Gastrocnemius medialis (tissue), 4 donors: ENCODE data around the gene SLC47A2.

ENCODE experiments used
- CTCF ChIP-seq, 5 experiments: fragments of 450-650 bp in 3 of 5; fragments of 200-600 bp in 2 of 5; sonication (generic) in 2 of 5; IDR thresholded peaks in 4 of 5; conservative IDR thresholded peaks in 1 of 5; 1 replicate in 4 of 5; 2 replicates in 1 of 5; pipeline ENCODE4 v1.5.1; 2016 to 2019; ENCODE audit warnings: antibody characterized with exemption in 5 of 5, mild to moderate bottlenecking in 3 of 5, moderate library complexity in 3 of 5
- POLR2A ChIP-seq, 2 donors: fragments of 450-650 bp; IDR thresholded peaks; one replicate each; pipeline ENCODE4 v1.6.1; 2017; ENCODE audit warnings: antibody characterized with exemption in 2 of 2, mild to moderate bottlenecking in 2 of 2, moderate library complexity in 2 of 2

- no peak for TF ChIP-seq CTCF (IDR thresholded peaks at IDR 0.05 in 4 of 5, conservative IDR thresholded peaks at IDR 0.05 in 1 of 5)
- no peak for TF ChIP-seq POLR2A (IDR thresholded peaks at IDR 0.05)
Observed at GRCh38 chr17:19730843-19731242, 14.5 kb upstream of the SLC47A2 start.
